K562 treated with DMSO at 1 percent for 12 hours (cell line): ENCODE results near the gene TMEM9B. TPM values are rescaled to one million over a fixed set of nuclear protein-coding genes. Genes with fewer than 3 reads are reported as not detected.

Experiments
- total RNA-seq: library from RNA; unstranded; fragments of 300-600 nt; gene quantifications from 2 replicates; pipeline ENCODE4 v1.2.3, GENCODE V29; 2022; ENCODE audit not compliant: insufficient read depth

TMEM9B gene
- 13.2 and 17.8 TPM in 2 replicates for total RNA-seq

DNA sequence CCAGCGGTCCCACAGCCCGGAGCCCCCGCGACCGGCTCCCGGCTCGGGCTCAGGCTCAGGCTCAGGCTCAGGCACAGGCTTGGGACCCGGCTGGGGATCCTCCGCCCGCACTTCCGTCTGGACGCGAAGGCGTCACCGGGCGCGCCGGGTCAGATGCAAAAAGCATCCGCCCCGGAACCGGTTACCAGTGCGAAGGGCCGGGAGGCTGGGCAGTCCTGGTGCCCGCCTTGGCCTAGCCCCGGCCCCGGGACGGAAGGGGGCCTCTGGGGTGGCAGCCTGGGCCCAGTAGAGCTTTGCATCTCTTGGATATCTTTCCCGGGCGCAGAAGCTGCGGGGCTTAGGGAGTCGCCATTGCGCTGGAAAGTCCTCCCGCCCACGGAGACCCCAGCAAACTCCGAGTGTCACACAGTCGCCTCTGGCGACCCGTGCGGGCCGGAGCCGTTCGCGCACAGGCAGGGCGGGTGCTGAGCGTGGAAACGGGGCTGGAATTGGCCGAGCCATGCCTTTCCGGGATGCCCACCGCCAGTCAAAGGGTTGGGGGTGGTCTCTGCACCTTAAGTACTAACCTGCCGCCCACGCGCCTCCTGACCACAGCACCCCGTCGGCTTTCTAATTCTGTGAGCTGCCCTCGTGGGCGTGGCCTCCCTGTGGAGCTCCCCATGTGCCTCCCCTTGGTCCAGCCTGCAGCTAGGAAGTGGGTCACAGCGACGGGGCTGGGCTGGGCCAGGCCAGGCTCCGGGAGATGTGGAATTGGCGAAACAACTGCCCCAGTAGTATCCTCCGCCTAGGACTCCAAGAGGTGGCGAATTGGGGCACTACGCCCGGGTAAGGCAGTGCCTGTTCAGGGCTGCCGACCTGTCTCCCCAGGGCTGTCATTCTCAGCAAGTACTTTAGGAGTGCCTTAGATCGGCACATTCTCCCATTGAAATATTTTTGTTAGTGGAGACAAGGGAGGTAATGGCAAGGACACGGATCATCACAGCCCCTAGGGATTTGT, at the start of gene TMEM9B:
Gene TMEM9B, minus strand, starts transcription at position 119 of the 997 bp plus-strand sequence. CDS start 129 bp downstream, outside the sequence.

DNA sequence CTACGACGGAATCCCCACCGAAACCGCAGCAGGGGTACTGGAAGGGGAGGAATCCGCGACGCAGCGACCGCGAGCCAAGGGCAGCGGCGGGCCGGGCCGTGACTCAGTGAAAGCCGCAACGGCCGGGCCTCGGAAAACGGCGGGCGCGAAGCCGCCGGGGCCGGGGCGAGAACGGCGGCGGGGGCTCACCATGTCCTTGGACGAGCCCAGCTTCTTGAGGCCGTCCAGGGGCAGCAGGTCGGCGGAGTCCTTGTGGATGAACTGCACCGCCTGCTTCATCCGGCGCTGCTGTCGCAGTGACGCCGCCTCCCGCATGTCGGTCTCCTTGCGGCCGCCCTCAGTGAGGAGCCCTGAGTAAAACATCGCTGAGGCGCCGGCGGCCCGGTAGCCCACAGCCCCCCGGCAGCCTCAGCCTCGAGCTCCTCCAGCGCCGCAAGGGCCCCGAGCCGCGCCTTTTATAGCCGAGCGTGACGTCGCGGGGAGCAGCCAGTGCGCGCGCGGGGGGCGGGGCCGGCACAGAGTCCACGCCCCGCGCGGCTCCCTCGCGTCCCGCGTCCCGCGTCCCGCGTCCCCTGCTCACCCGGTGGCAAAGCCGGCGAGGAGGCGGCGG, 39.4 kb upstream of the TMEM9B start, which contains the start of gene NRIP3:
Gene NRIP3, minus strand, starts transcription at position 429 of the 610 bp plus-strand sequence. Its CDS starts 66 bp downstream, at position 363.

DNA sequence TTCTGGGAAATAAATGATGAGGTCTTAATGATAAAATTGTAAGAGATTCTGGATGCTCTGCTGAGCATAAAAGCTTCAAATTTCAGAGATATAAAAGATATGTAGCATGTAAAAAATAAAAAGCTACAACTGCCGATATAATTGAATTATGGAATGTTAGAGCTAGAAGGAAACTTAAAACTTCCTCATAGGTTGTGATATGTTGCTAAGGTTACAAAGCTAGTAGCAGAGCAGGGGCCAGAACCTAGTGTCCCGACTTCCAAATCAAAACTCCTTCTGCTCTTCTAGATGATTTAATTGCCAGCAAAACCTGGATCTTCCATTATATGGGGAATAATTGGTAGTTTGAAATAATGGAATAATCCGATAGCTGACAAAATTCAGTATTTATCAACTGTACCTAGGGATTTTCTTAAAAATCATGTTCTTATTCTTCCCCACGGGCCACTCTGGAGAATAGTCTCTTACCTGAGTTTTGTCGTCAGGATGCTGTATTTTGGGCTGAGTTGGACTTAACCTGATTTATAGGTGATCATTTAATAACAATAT, 21.6 kb downstream of the TMEM9B start, which contains the start of gene ASCL3:
Gene ASCL3, minus strand, starts transcription at position 499 of the 549 bp plus-strand sequence. CDS start 4,855 bp downstream, outside the sequence.

DNA sequence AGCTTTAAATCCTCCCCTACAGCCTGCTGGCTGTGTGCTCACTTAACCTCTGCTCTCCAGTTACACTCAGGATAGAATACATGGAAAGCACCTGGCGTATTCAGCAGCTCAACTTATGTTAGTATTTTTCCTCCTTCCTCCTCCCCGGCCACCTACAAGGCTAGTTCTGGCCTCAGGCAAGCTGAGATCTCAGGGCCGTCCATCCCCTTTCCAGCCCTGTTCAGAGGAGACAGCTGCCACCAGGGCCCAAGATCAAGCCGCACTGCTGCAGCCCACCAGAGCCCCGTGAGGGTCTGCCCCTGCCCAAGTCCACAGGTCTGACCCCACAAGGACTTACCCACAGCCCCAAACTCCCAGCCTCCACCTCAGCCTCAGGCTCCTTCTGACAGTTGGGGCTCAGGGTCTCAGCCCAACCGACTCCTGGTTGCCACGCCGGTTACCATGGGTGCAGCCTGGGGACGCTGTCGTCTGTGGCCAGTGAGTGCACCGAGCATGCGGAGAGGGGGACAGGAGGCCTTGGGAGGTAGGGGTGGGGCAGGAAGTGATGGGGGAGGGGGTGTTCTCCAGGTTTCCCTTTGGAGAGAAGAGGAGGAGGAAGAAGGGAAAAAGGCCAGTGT, 31.6 kb downstream of the TMEM9B start, which contains the start of gene C11orf16:
Gene C11orf16, minus strand, starts transcription at position 384 of the 617 bp plus-strand sequence. CDS start 639 bp downstream, outside the sequence.

DNA sequence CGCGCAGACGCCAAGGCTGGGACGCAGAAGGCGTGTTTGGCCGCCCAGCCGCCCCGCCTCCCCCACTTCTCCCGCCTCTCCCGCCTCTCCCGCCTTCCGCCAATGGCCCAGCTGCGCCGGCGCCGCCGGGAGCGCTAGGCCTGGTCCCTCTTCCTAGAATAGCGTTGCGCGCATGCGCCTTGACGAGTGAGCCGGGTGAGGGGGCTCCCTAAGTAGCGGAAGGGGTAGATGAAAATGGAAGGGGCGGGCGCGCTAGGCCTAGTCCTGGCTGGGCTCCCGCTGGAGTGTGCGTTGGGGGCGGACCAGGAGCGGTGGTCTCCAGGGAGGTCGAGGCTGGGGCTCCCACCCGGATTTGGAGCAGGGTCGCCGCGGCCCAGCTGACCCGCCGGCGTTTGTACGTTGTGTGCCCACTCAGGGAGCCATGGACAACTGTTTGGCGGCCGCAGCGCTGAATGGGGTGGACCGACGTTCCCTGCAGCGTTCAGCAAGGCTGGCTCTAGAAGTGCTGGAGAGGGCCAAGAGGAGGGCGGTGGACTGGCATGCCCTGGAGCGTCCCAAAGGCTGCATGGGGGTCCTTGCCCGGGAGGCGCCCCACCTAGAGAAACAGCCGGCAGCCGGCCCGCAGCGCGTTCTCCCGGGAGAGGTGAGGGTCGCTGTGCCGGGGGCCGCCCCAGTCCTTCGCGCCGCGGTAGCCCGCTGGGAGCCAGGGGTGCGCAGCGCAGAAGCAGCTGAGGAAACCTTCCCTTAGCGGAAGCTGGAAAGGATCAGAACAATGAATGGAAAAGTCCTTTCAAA, 53.0 kb downstream of the TMEM9B start, which contains the start of gene AKIP1:
Gene AKIP1, plus strand, starts transcription at position 161 of the 795 bp plus-strand sequence. Its CDS starts 261 bp downstream, at position 422.

Other genes with a start within 250 kb of the TMEM9B start
- gene AKIP1, start 53.3 kb downstream of the TMEM9B start, total RNA-seq, result 47.0 and 58.2 TPM in 2 replicates
- not detected in 2 replicates for gene C11orf16, start 31.5 kb downstream of the TMEM9B start, total RNA-seq
- not detected in 2 replicates for gene ASCL3, start 21.4 kb downstream of the TMEM9B start, total RNA-seq
- 9.0 and 16.3 TPM in 2 replicates for gene NRIP3, start 39.6 kb upstream of the TMEM9B start, total RNA-seq
- gene SCUBE2, start 127.2 kb upstream of the TMEM9B start, total RNA-seq, result 0.36 and 2.5 TPM in 2 replicates